ENCODE measurements around the gene NMU.

- TF ChIP-seq, protein P1, sequence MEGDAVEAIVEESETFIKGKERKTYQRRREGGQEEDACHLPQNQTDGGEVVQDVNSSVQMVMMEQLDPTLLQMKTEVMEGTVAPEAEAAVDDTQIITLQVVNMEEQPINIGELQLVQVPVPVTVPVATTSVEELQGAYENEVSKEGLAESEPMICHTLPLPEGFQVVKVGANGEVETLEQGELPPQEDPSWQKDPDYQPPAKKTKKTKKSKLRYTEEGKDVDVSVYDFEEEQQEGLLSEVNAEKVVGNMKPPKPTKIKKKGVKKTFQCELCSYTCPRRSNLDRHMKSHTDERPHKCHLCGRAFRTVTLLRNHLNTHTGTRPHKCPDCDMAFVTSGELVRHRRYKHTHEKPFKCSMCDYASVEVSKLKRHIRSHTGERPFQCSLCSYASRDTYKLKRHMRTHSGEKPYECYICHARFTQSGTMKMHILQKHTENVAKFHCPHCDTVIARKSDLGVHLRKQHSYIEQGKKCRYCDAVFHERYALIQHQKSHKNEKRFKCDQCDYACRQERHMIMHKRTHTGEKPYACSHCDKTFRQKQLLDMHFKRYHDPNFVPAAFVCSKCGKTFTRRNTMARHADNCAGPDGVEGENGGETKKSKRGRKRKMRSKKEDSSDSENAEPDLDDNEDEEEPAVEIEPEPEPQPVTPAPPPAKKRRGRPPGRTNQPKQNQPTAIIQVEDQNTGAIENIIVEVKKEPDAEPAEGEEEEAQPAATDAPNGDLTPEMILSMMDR (IDR thresholded peaks at IDR 0.05): no peak
- TF ChIP-seq POLR2A (IDR thresholded peaks at IDR 0.05): no peak
Observed at GRCh38 chr4:55668449-55668848, 32.4 kb upstream of the NMU start.
